Kidney (tissue), 14 donors: ENCODE results near the gene CPLX1. TPM values are rescaled to one million over a fixed set of nuclear protein-coding genes. Genes with fewer than 3 reads are reported as not detected.

Experiments
- DNase-seq, 5 donors: peaks; one replicate each; pipeline ENCODE4 v3.0.0-alpha.2; 2013 to 2020
- FAIRE-seq: peaks from 2 replicates; lab custom pipeline; 2012; peaks lifted over from hg19 to GRCh38; lab: Jason Lieb, UNC
- H3K27ac ChIP-seq, 2 donors: one replicate each; pipeline ENCODE4 v1.7.0; 2013; ENCODE audit warnings: low read depth in 2 of 2, low read length in 2 of 2, inconsistent platforms in 1 of 2
- H3K27me3 ChIP-seq: one replicate; pipeline ENCODE4 v1.7.1; 2013; ENCODE audit warnings: low read length, inconsistent platforms; ENCODE audit not compliant: control insufficient read depth, insufficient read depth
- H3K36me3 ChIP-seq, 3 donors: one replicate each; pipeline versions ENCODE4 v1.7.0 to v1.7.1; 2013; ENCODE audit warnings: low read length in 3 of 3, control low read depth in 1 of 3, inconsistent platforms in 1 of 3; ENCODE audit not compliant: insufficient read depth in 3 of 3, control insufficient read depth in 2 of 3
- H3K4me1 ChIP-seq, 3 donors: one replicate each; pipeline versions ENCODE4 v1.7.0 to v1.7.1; 2013; ENCODE audit warnings: low read length in 3 of 3, inconsistent platforms in 1 of 3, low read depth in 1 of 3; ENCODE audit not compliant: control insufficient read depth in 2 of 3, insufficient read depth in 2 of 3
- H3K4me3 ChIP-seq, 3 donors: one replicate each; pipeline versions ENCODE4 v1.7.0 to v1.8.1; 2013; ENCODE audit warnings: low read length in 3 of 3, control low read depth in 1 of 3, inconsistent platforms in 1 of 3
- H3K9ac ChIP-seq, 3 donors: one replicate each; pipeline versions ENCODE4 v1.7.0 to v1.7.1; 2013; ENCODE audit warnings: low read length in 3 of 3, control low read depth in 1 of 3, inconsistent platforms in 1 of 3
- H3K9me3 ChIP-seq, 3 donors: one replicate each; pipeline versions ENCODE4 v1.7.0 to v1.7.1; 2013; ENCODE audit warnings: low read length in 3 of 3, control low read depth in 1 of 3, inconsistent platforms in 1 of 3; ENCODE audit not compliant: control insufficient read depth in 2 of 3, insufficient read depth in 1 of 3
- intact Hi-C: fragments of 100-400 bp; cut with DNase I; formaldehyde crosslinking; loops from one replicate; pipeline ENCODE4 v1.11.1; 2022
- polyA plus RNA-seq: library from polyadenylated mRNA; stranded (reverse); fragments of 350-450 nt; fragmentation: Illumina TruSeq; extraction: RNeasy Lipid Tissue Mini Kit (QIAGEN cat#74804); gene quantifications from one replicate; pipeline ENCODE4 v1.2.3, GENCODE V29; 2014; ENCODE audit warnings: low read depth, low replicate concordance; ENCODE audit not compliant: insufficient read depth
- total RNA-seq: library from RNA; stranded (reverse); fragmentation: NEBNext Ultra II Directional; extraction: Animal tissue kit (Norgen Biotek cat#: 25700); gene quantifications from one replicate; pipeline ENCODE4 v1.2.1, GENCODE V29; 2021
- TF ChIP-seq, protein P1 (sequence below): IDR thresholded peaks from 3 replicates; pipeline ENCODE4 v1.5.1; 2012; ENCODE audit warnings: mild to moderate bottlenecking, moderate library complexity, borderline replicate concordance; ENCODE audit not compliant: insufficient read depth; ENCODE audit errors: extremely low read depth
- donor health status: control.
- donor health status: control.
- donor health status: control.
- donor health status: control.
- donor health status: control.
- donor health status: DM: yes; HTN: yes; CAD: no.
- donor health status: Normal renal cell carcinoma (clear cell type).

The CPLX1 gene
- total and polyA plus RNA-seq, 2 donors from 2014 or later: 3.9 to 10.2 TPM

DNA sequence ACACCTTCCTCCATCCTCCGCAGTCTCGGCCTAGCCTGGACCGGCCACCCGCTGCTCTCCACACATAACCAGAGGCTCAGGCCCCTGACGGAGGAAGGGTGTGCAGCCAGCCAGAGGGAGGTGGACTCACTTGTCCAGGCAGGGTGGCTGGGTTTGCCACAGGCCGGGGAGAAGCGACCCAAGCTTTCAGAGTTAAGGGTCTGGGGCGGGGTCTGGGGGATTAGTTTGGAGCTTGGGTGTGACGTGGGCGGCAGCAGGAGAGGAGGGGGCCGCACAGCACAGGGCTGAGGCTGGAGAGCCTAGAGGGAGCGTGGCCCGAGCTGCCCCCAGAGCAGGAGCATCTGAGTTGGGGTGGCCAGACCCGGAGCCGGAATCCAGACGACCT, 22.4 kb upstream of the CPLX1 start:
- Histone ChIP-seq H3K4me3 (no peak overlapping the region), H3K9ac (no peak overlapping the region), H3K4me1 (no peaks in the 10 kb centered on the region), H3K36me3 (peaks cover 0 to 4% (median 4%) of the 10 kb centered on the region in 3 donors), H3K27ac (no peak overlapping the region), H3K27me3 (no peaks in the 10 kb centered on the region), H3K9me3 (no peaks in the 10 kb centered on the region)
- TF ChIP-seq, protein P1, sequence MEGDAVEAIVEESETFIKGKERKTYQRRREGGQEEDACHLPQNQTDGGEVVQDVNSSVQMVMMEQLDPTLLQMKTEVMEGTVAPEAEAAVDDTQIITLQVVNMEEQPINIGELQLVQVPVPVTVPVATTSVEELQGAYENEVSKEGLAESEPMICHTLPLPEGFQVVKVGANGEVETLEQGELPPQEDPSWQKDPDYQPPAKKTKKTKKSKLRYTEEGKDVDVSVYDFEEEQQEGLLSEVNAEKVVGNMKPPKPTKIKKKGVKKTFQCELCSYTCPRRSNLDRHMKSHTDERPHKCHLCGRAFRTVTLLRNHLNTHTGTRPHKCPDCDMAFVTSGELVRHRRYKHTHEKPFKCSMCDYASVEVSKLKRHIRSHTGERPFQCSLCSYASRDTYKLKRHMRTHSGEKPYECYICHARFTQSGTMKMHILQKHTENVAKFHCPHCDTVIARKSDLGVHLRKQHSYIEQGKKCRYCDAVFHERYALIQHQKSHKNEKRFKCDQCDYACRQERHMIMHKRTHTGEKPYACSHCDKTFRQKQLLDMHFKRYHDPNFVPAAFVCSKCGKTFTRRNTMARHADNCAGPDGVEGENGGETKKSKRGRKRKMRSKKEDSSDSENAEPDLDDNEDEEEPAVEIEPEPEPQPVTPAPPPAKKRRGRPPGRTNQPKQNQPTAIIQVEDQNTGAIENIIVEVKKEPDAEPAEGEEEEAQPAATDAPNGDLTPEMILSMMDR: no peak
- FAIRE-seq: no peak
- intact Hi-C loops: no loop called here
- DNase-seq: peak in 1 of 5 donors; percentile 61

DNA sequence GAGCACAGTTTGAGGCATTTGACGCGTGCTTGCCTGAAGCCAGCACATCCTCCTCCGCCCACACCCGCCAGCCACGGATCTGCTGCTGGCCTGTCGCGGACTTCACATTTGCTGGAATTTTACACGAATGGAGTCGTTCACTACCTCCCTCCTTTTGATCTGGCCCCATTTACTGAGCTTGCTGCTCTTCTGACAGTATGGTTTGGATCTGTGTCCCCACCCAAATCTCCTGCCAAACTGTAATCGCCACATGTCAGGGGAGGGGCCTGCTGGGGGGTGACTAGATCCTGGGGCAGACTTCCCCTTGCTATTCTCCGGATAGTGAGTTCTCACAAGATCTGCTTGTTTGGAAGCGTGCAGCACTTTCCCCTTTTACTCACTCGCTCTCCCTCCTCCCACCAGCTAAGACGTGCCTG, 19.9 kb upstream of the CPLX1 start:
- Histone ChIP-seq H3K4me3 (no peak overlapping the region), H3K36me3 (no peaks in the 10 kb centered on the region), H3K27ac (no peak overlapping the region), H3K27me3 (no peaks in the 10 kb centered on the region), H3K9ac (no peak overlapping the region), H3K4me1 (no peaks in the 10 kb centered on the region), H3K9me3 (no peaks in the 10 kb centered on the region)
- DNase-seq: peak in 3 of 5 donors; percentile 31 to 48 (median 43)
- TF ChIP-seq, protein P1: no peak
- no peak for FAIRE-seq
- intact Hi-C loops: no loop called here

DNA sequence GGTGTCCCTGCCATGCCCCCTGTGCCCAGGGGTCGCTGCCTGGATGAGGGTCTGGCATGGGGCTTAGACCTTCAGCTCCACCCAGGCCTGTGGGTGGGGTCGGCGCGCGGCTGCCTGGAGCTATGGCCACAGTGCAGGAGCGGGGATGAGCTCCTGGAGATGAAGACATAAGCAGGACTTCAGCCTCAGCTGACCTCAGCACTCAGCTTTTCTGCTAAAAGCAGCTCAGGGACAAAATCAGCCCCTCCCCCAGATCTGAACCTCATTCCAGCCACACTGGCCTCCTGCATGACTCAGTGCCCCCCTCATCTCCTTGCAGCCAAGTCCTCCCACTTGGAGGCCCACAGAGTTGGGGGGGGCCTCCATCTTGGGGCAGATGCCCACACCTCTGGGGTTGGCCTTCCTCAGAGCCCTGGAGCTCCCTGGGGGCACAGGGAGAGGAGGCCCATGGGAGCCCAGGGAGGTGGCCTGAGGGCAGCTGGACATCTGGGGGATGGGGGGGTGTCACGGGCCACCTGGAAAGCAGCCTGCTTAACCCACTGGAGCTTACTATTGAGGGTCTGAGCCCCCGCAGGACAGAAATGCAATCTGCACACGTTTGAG, 19.4 kb upstream of the CPLX1 start:
- H3K9me3 ChIP-seq: no peaks in the 10 kb centered on the region
- no peaks in the 10 kb centered on the region for H3K4me1 ChIP-seq
- no peaks in the 10 kb centered on the region for H3K27me3 ChIP-seq
- H3K36me3 ChIP-seq: no peaks in the 10 kb centered on the region
- no peak overlapping the region for H3K9ac ChIP-seq
- no peak overlapping the region for H3K4me3 ChIP-seq
- intact Hi-C loops: no loop called here
- peak in 2 of 5 donors; percentile 29 to 42 for DNase-seq
- H3K27ac ChIP-seq: no peak overlapping the region
- TF ChIP-seq, protein P1: no peak
- no peak for FAIRE-seq
